Stimulated activated memory B cell treated with anti-CD40 and anti-IgM and Interleukin-4, amounts not matched to agents 10 μg/mL and 1 μg/mL and 100 μg/mL, for 72 hours (primary cell): ENCODE measurements around the gene IST1.
A peak's percentile ranks its signal among the peaks of the same experiment; 100 is the strongest.

Source experiments
- ATAC-seq: fragments of 150-1000 bp; cut with Tn5 transposase; 2 replicates; pipeline ENCODE4 v1.10.0; 2021
- H3K27ac Mint-ChIP-seq: one replicate; pipeline ENCODE4 v1.8.0; 2022; ENCODE audit warnings: mild to moderate bottlenecking, mixed read lengths
- H3K27me3 Mint-ChIP-seq: one replicate; pipeline ENCODE4 v1.8.0; 2022; ENCODE audit warnings: mixed read lengths
- H3K36me3 Mint-ChIP-seq: one replicate; pipeline ENCODE4 v1.8.0; 2022; ENCODE audit warnings: mixed read lengths
- H3K4me1 Mint-ChIP-seq: one replicate; pipeline ENCODE4 v1.8.0; 2022; ENCODE audit warnings: mixed read lengths
- H3K4me3 Mint-ChIP-seq: one replicate; pipeline ENCODE4 v1.8.0; 2022; ENCODE audit warnings: mild to moderate bottlenecking, moderate library complexity, mixed read lengths
- H3K9me3 Mint-ChIP-seq: one replicate; pipeline ENCODE4 v1.8.0; 2022; ENCODE audit warnings: mixed read lengths

IST1 gene

GRCh38 chr16:71954699-71955195 lies 59.4 kb downstream of the IST1 start:
- no peak for ATAC-seq
- Mint-ChIP-seq H3K27ac (no peak overlapping the region), H3K4me3 (no peak overlapping the region)

GRCh38 chr16:71956486-71956885 lies 61.2 kb downstream of the IST1 start:
- peaks cover 17% of the 10 kb centered on the region for H3K27me3 Mint-ChIP-seq
- ATAC-seq: no peak
- H3K9me3 Mint-ChIP-seq: no peaks in the 10 kb centered on the region
- H3K4me3 Mint-ChIP-seq: no peak overlapping the region
- peaks cover 22% of the 10 kb centered on the region for H3K4me1 Mint-ChIP-seq
- H3K27ac Mint-ChIP-seq: no peak overlapping the region
- no peaks in the 10 kb centered on the region for H3K36me3 Mint-ChIP-seq

More at GRCh38 chr16:71954699-71955195, 59.4 kb downstream of the IST1 start:
- Mint-ChIP-seq H3K9me3 (no peaks in the 10 kb centered on the region), H3K4me1 (peaks cover 13% of the 10 kb centered on the region), H3K36me3 (no peaks in the 10 kb centered on the region), H3K27me3 (peaks cover 7% of the 10 kb centered on the region)

GRCh38 chr16:71961066-71962039 lies 66.0 kb downstream of the IST1 start:
- no peaks in the 10 kb centered on the region for H3K36me3 Mint-ChIP-seq
- no peaks in the 10 kb centered on the region for H3K9me3 Mint-ChIP-seq
- H3K27ac Mint-ChIP-seq: no peak overlapping the region
- H3K27me3 Mint-ChIP-seq: peaks cover 18% of the 10 kb centered on the region
- peak; percentile 72 for ATAC-seq
- H3K4me3 Mint-ChIP-seq: no peak overlapping the region
- peaks cover 30% of the 10 kb centered on the region for H3K4me1 Mint-ChIP-seq

- Mint-ChIP-seq H3K27me3 (peaks cover 18% of the 10 kb centered on the region), H3K9me3 (no peaks in the 10 kb centered on the region), H3K36me3 (no peaks in the 10 kb centered on the region), H3K27ac (no peak overlapping the region), H3K4me3 (no peak overlapping the region), H3K4me1 (peaks cover 25% of the 10 kb centered on the region)
- no peak for ATAC-seq
Observed at GRCh38 chr16:71963125-71963875, 68.0 kb downstream of the IST1 start.

GRCh38 chr16:71965223-71965622 lies 69.9 kb downstream of the IST1 start:
- no peaks in the 10 kb centered on the region for H3K36me3 Mint-ChIP-seq
- no peak overlapping the region for H3K4me3 Mint-ChIP-seq
- H3K27ac Mint-ChIP-seq: no peak overlapping the region
- peaks cover 15% of the 10 kb centered on the region for H3K4me1 Mint-ChIP-seq
- H3K9me3 Mint-ChIP-seq: no peaks in the 10 kb centered on the region
- peaks cover 7% of the 10 kb centered on the region for H3K27me3 Mint-ChIP-seq
- ATAC-seq: no peak

- no peaks in the 10 kb centered on the region for H3K36me3 Mint-ChIP-seq
- no peaks in the 10 kb centered on the region for H3K27me3 Mint-ChIP-seq
- no peak overlapping the region for H3K4me3 Mint-ChIP-seq
- H3K9me3 Mint-ChIP-seq: no peaks in the 10 kb centered on the region
- H3K27ac Mint-ChIP-seq: no peak overlapping the region
- H3K4me1 Mint-ChIP-seq: peaks cover 6% of the 10 kb centered on the region
- ATAC-seq: no peak
Observed at GRCh38 chr16:71966932-71967331, 71.6 kb downstream of the IST1 start.

- Mint-ChIP-seq H3K27me3 (no peaks in the 10 kb centered on the region), H3K9me3 (no peaks in the 10 kb centered on the region), H3K4me1 (no peaks in the 10 kb centered on the region), H3K27ac (no peak overlapping the region), H3K4me3 (no peak overlapping the region), H3K36me3 (no peaks in the 10 kb centered on the region)
- ATAC-seq: no peak
Observed at GRCh38 chr16:71969353-71969752, 74.0 kb downstream of the IST1 start.

GRCh38 chr16:71971571-71971970 lies 76.2 kb downstream of the IST1 start:
- H3K27ac Mint-ChIP-seq: no peak overlapping the region
- no peaks in the 10 kb centered on the region for H3K36me3 Mint-ChIP-seq
- no peaks in the 10 kb centered on the region for H3K9me3 Mint-ChIP-seq
- H3K4me1 Mint-ChIP-seq: no peaks in the 10 kb centered on the region
- no peak overlapping the region for H3K4me3 Mint-ChIP-seq
- H3K27me3 Mint-ChIP-seq: no peaks in the 10 kb centered on the region
- ATAC-seq: no peak

- Mint-ChIP-seq H3K4me3 (no peak overlapping the region), H3K27me3 (no peaks in the 10 kb centered on the region), H3K36me3 (no peaks in the 10 kb centered on the region), H3K9me3 (no peaks in the 10 kb centered on the region), H3K4me1 (no peaks in the 10 kb centered on the region), H3K27ac (no peak overlapping the region)
- ATAC-seq: no peak
Observed at GRCh38 chr16:71972356-71972755, 77.0 kb downstream of the IST1 start.

GRCh38 chr16:71973001-71973400 lies 77.7 kb downstream of the IST1 start:
- Mint-ChIP-seq H3K4me1 (no peaks in the 10 kb centered on the region), H3K36me3 (no peaks in the 10 kb centered on the region), H3K27me3 (no peaks in the 10 kb centered on the region), H3K4me3 (no peak overlapping the region), H3K9me3 (no peaks in the 10 kb centered on the region), H3K27ac (no peak overlapping the region)
- ATAC-seq: no peak

GRCh38 chr16:71974068-71974818 lies 78.9 kb downstream of the IST1 start:
- H3K4me1 Mint-ChIP-seq: no peaks in the 10 kb centered on the region
- H3K27me3 Mint-ChIP-seq: no peaks in the 10 kb centered on the region
- no peak overlapping the region for H3K27ac Mint-ChIP-seq
- H3K9me3 Mint-ChIP-seq: no peaks in the 10 kb centered on the region
- H3K36me3 Mint-ChIP-seq: no peaks in the 10 kb centered on the region
- no peak for ATAC-seq
- H3K4me3 Mint-ChIP-seq: no peak overlapping the region
